Measurements from ENCODE around the gene XRCC6. TPM values are rescaled to one million over a fixed set of nuclear protein-coding genes. Genes with fewer than 3 reads are reported as not detected.
A peak's percentile ranks its signal among the peaks of the same experiment; 100 is the strongest.

The XRCC6 gene
- total RNA-seq, 1 donor: 251 TPM

GRCh38 chr22:41641854-41642253 lies 20.8 kb downstream of the XRCC6 start:
- Histone ChIP-seq H3K4me3 (ENCODE audit: insufficient read depth, low read length) (no peak overlapping the region), H3K27ac (ENCODE audit: low read depth, low read length) (no peak overlapping the region), H3K4me2 (ENCODE audit: insufficient read depth, low read length) (no peak overlapping the region), H4K20me1 (ENCODE audit: insufficient read depth, low read length) (peaks cover 18% of the 10 kb centered on the region), H3K9me3 (ENCODE audit: low read depth, low read length) (no peaks in the 10 kb centered on the region), H3K4me1 (ENCODE audit: insufficient read depth, low read length) (no peaks in the 10 kb centered on the region), H2AFZ (ENCODE audit: low read length) (no peak overlapping the region), H3K79me2 (ENCODE audit: insufficient read depth, low read length) (peaks cover 62% of the 10 kb centered on the region), H3K36me3 (ENCODE audit: insufficient read depth, low read length) (peaks cover 83% of the 10 kb centered on the region), H3K27me3 (ENCODE audit: insufficient read depth, low read length) (no peaks in the 10 kb centered on the region)
- DNase-seq (ENCODE audit: insufficient read length, low spot score, missing footprints): no peak
- TF ChIP-seq CTCF (IDR thresholded peaks at IDR 0.05; ENCODE audit: extremely low read depth, low read depth, low read length): no peak

- Histone ChIP-seq H3K4me2 (ENCODE audit: insufficient read depth, low read length) (no peak overlapping the region), H3K27me3 (ENCODE audit: insufficient read depth, low read length) (no peaks in the 10 kb centered on the region), H3K4me3 (ENCODE audit: insufficient read depth, low read length) (no peak overlapping the region), H3K79me2 (ENCODE audit: insufficient read depth, low read length) (peaks cover 57% of the 10 kb centered on the region), H4K20me1 (ENCODE audit: insufficient read depth, low read length) (peaks cover 15% of the 10 kb centered on the region), H2AFZ (ENCODE audit: low read length) (no peak overlapping the region), H3K4me1 (ENCODE audit: insufficient read depth, low read length) (no peaks in the 10 kb centered on the region), H3K9me3 (ENCODE audit: low read depth, low read length) (no peaks in the 10 kb centered on the region), H3K27ac (ENCODE audit: low read depth, low read length) (no peak overlapping the region), H3K36me3 (ENCODE audit: insufficient read depth, low read length) (peaks cover 83% of the 10 kb centered on the region)
- no peak for TF ChIP-seq CTCF (IDR thresholded peaks at IDR 0.05; ENCODE audit: extremely low read depth, low read depth, low read length)
- no peak for DNase-seq (ENCODE audit: insufficient read length, low spot score, missing footprints)
Measured at GRCh38 chr22:41642331-41643110, 21.4 kb downstream of the XRCC6 start.

- TF ChIP-seq CTCF (IDR thresholded peaks at IDR 0.05; ENCODE audit: extremely low read depth, low read depth, low read length): no peak
- no peak overlapping the region for H3K4me2 ChIP-seq (ENCODE audit: insufficient read depth, low read length)
- peaks cover 35% of the 10 kb centered on the region for H3K79me2 ChIP-seq (ENCODE audit: insufficient read depth, low read length)
- no peaks in the 10 kb centered on the region for H3K9me3 ChIP-seq (ENCODE audit: low read depth, low read length)
- H3K27ac ChIP-seq (ENCODE audit: low read depth, low read length): no peak overlapping the region
- DNase-seq (ENCODE audit: insufficient read length, low spot score, missing footprints): no peak
- peaks cover 80% of the 10 kb centered on the region for H3K36me3 ChIP-seq (ENCODE audit: insufficient read depth, low read length)
- no peak overlapping the region for H2AFZ ChIP-seq (ENCODE audit: low read length)
- peaks cover 5% of the 10 kb centered on the region for H3K4me1 ChIP-seq (ENCODE audit: insufficient read depth, low read length)
- peaks cover 3% of the 10 kb centered on the region for H4K20me1 ChIP-seq (ENCODE audit: insufficient read depth, low read length)
- H3K27me3 ChIP-seq (ENCODE audit: insufficient read depth, low read length): no peaks in the 10 kb centered on the region
- H3K4me3 ChIP-seq (ENCODE audit: insufficient read depth, low read length): no peak overlapping the region
Measured at GRCh38 chr22:41647771-41648170, 26.7 kb downstream of the XRCC6 start.

- Histone ChIP-seq H4K20me1 (ENCODE audit: insufficient read depth, low read length) (peaks cover 3% of the 10 kb centered on the region), H3K4me2 (ENCODE audit: insufficient read depth, low read length) (no peak overlapping the region), H3K27ac (ENCODE audit: low read depth, low read length) (no peak overlapping the region), H3K36me3 (ENCODE audit: insufficient read depth, low read length) (peaks cover 80% of the 10 kb centered on the region), H3K9me3 (ENCODE audit: low read depth, low read length) (no peaks in the 10 kb centered on the region), H3K4me1 (ENCODE audit: insufficient read depth, low read length) (peaks cover 5% of the 10 kb centered on the region), H3K4me3 (ENCODE audit: insufficient read depth, low read length) (no peak overlapping the region), H3K79me2 (ENCODE audit: insufficient read depth, low read length) (peaks cover 29% of the 10 kb centered on the region), H2AFZ (ENCODE audit: low read length) (no peak overlapping the region), H3K27me3 (ENCODE audit: insufficient read depth, low read length) (no peaks in the 10 kb centered on the region)
- TF ChIP-seq CTCF (IDR thresholded peaks at IDR 0.05; ENCODE audit: extremely low read depth, low read depth, low read length): no peak
- DNase-seq (ENCODE audit: insufficient read length, low spot score, missing footprints): peak; percentile 66
Measured at GRCh38 chr22:41648432-41648831, 27.3 kb downstream of the XRCC6 start.

All from osteoblast (primary cell).